Endothelial cell of hepatic sinusoid (primary cell): ENCODE data around the gene NEURL1.

Experiments used
- in situ Hi-C: cut with HindIII; loops from 2 replicates; pipeline ENCODE4 v1.10.0; 2017; ENCODE audit warnings: low sequenced_read_pairs

Gene NEURL1

GRCh38 chr10:103598654-103599115 is 105.2 kb downstream of the NEURL1 start:
- in situ Hi-C loops: no loop called here

- in situ Hi-C loops: no loop called here
These were observed 105.7 kb downstream of the NEURL1 start for GRCh38 chr10:103599211-103599610.

- in situ Hi-C loops: no loop called here
These were observed 106.4 kb downstream of the NEURL1 start for GRCh38 chr10:103599907-103600306.

- in situ Hi-C loops: no loop called here
These were observed 106.8 kb downstream of the NEURL1 start for GRCh38 chr10:103600325-103600724.

GRCh38 chr10:103600956-103601569 is 107.6 kb downstream of the NEURL1 start:
- in situ Hi-C loops: no loop called here

GRCh38 chr10:103602028-103602851 is 108.7 kb downstream of the NEURL1 start:
- in situ Hi-C loops: no loop called here

GRCh38 chr10:103602852-103603155 is 109.3 kb downstream of the NEURL1 start:
- in situ Hi-C loops: no loop called here

GRCh38 chr10:103603382-103603781 is 109.9 kb downstream of the NEURL1 start:
- in situ Hi-C loops: no loop called here

GRCh38 chr10:103605359-103606096 is 112.0 kb downstream of the NEURL1 start:
- in situ Hi-C loops: loop anchor here (5.0 kb wide), 1 partner anchor 72 kb away; no protein-coding TSS in a partner anchor

- in situ Hi-C loops: loop anchor here (5.0 kb wide), 1 partner anchor 71 kb away; no protein-coding TSS in a partner anchor
These were observed 112.6 kb downstream of the NEURL1 start for GRCh38 chr10:103606097-103606438.

- in situ Hi-C loops: loop anchor here (5.0 kb wide), 1 partner anchor 70 kb away; no protein-coding TSS in a partner anchor
These were observed 113.5 kb downstream of the NEURL1 start for GRCh38 chr10:103607051-103607450.

- in situ Hi-C loops: loop anchor here (5.0 kb wide), 1 partner anchor 69 kb away; no protein-coding TSS in a partner anchor
These were observed 114.6 kb downstream of the NEURL1 start for GRCh38 chr10:103608056-103608455.

- in situ Hi-C loops: loop anchor here (5.0 kb wide), 2 partner anchors 32 to 68 kb away; no protein-coding TSS in a partner anchor
These were observed 116.0 kb downstream of the NEURL1 start for GRCh38 chr10:103609231-103610082.

- in situ Hi-C loops: loop anchor here (5.0 kb wide), 1 partner anchor 33 kb away; no protein-coding TSS in a partner anchor
These were observed 116.6 kb downstream of the NEURL1 start for GRCh38 chr10:103610083-103610472.

- in situ Hi-C loops: loop anchor here (5.0 kb wide), 1 partner anchor 34 kb away; no protein-coding TSS in a partner anchor
These were observed 117.5 kb downstream of the NEURL1 start for GRCh38 chr10:103610921-103611511.

GRCh38 chr10:103612462-103613365 is 119.2 kb downstream of the NEURL1 start:
- in situ Hi-C loops: loop anchor here (5.0 kb wide), 1 partner anchor 35 kb away; no protein-coding TSS in a partner anchor

GRCh38 chr10:103613616-103614015 is 120.1 kb downstream of the NEURL1 start:
- in situ Hi-C loops: loop anchor here (5.0 kb wide), 1 partner anchor 36 kb away; no protein-coding TSS in a partner anchor

GRCh38 chr10:103614306-103615158 is 121.0 kb downstream of the NEURL1 start:
- in situ Hi-C loops: loop anchor here (5.0 kb wide), 1 partner anchor 37 kb away; no protein-coding TSS in a partner anchor
